GM10248 (cell line): Measurements from ENCODE around the gene TWIST2.

Experiments
- CTCF ChIA-PET: fragments of 300-600 bp; sonication (Branson Sonifier 250); formaldehyde crosslinking; extraction: SDS; loops from one replicate; lab custom pipeline; 2021; ENCODE audit warnings: antibody characterized with exemption; lab: Yijun Ruan, JAX
- POLR2A ChIA-PET: fragments of 350-650 bp; sonication (Branson Sonifier 250); formaldehyde crosslinking; extraction: SDS; loops from one replicate; lab custom pipeline; 2020; ENCODE audit warnings: antibody characterized with exemption; lab: Yijun Ruan, JAX
- DNase-seq: peaks from one replicate; pipeline ENCODE4 v3.0.0; 2012; ENCODE audit errors: extremely low spot score
- CTCF ChIP-seq: IDR thresholded peaks from 2 replicates; pipeline ENCODE4 v1.5.1; 2012; ENCODE audit warnings: mild to moderate bottlenecking, low read depth; ENCODE audit errors: extremely low read depth, missing control alignments, control extremely low read depth

The TWIST2 gene

GRCh38 chr2:238850091-238850490, 2.2 kb downstream of the TWIST2 start:
- ChIA-PET CTCF (no interaction called here), POLR2A (no interaction called here)
- no peak for DNase-seq
- no peak for TF ChIP-seq CTCF

GRCh38 chr2:238851026-238851425, 3.1 kb downstream of the TWIST2 start:
- no peak for TF ChIP-seq CTCF
- CTCF ChIA-PET: no interaction called here
- POLR2A ChIA-PET: no interaction called here
- DNase-seq: no peak

- CTCF ChIA-PET: no interaction called here
- TF ChIP-seq CTCF: no peak
- POLR2A ChIA-PET: no interaction called here
- no peak for DNase-seq
These were observed 3.9 kb downstream of the TWIST2 start for GRCh38 chr2:238851761-238852160.

DNA sequence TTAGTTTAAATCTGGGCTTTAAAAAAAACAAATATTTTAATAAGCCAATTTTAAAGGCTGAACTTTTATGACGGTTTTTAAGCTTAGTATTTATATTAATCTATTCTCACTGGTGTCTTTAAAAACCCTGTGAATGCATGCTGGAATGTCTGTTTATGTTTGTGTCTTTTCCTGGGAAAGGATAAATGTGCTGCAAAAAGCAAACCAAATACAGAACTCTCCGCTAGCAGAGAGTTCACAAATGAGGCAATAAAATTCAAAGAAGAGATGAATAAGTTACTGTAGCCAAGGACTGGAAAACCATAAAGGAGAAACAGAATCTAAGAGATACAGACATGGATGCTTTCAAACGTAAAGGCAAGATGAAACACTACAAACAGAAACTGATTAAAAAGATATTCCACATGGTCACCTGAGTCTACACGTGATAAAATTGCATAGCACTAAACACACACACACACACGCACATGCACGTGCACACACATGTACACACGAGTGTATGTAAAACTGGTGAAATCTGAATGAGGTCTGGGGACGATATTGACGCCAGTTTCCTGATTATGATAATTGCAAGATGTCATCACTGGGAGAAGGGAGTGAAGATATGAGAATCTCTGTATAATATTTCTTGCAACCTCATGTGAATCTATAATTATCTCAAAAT, 4.5 kb downstream of the TWIST2 start:
- TF ChIP-seq CTCF: no peak
- ChIA-PET POLR2A (no interaction called here), CTCF (no interaction called here)
- no peak for DNase-seq

DNA sequence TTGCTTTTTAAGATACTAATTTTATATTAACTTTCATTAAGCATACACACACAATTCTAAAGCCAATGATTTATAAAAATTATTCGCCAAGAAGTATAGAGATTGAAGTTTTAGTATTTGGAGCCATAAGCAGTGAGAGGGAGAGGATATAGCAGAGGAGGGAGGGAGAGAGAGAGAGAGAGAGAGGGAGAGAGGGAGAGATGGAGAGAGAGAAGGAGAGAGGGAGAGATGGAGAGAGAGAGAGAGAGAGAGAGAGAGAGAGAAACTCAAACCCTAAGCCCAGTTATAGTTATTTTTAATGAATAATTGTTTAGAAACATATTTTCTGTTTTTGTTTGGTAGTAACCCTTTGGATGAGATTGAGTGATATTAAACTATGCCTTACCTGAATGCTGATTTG, 5.3 kb downstream of the TWIST2 start:
- POLR2A ChIA-PET: no interaction called here
- CTCF ChIA-PET: no interaction called here
- no peak for TF ChIP-seq CTCF
- no peak for DNase-seq

GRCh38 chr2:238853721-238854120, 5.8 kb downstream of the TWIST2 start:
- TF ChIP-seq CTCF: no peak
- DNase-seq: no peak
- CTCF ChIA-PET: interaction anchor here (0.8 kb wide), 1 partner anchor 10 kb away, joined by 3 read pairs; no protein-coding TSS in a partner anchor
- POLR2A ChIA-PET: no interaction called here
